Measurements from ENCODE around the gene AKIP1. TPM values are rescaled to one million over a fixed set of nuclear protein-coding genes. Genes with fewer than 3 reads are reported as not detected.
"Not testable (repeated sequence)": the region's sequence is repeated elsewhere in the genome, so short reads cannot be mapped to it uniquely, and the experiment has no call there.

AKIP1 gene
- polyA plus RNA-seq, 1 experiment = 39.4 TPM

DNA sequence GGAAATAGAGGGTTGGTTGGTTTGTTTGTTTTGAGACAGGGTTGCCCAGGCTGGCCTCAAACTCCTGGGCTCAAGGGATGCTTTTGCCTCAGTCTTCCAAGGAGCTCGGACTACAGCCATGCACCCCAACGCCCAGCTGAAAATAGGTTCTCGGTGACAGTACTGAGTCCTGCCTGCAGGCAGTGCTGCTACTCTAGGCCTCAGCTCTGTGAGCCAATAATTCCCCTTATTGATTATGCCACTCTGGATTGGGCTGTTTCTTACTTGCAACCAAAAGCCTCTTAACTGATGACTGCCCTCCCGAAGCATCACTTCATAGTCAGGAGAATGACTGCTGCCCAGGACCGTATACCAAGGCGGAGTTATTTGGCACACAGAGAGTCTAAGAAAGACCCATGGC is 22.9 kb downstream of the AKIP1 start:
- ChIA-PET POLR2A (interaction anchor here (0.6 kb wide), 1 partner anchor 120 kb away, joined by 8 read pairs; no protein-coding TSS in a partner anchor), CTCF (interaction anchor here (0.8 to 1.6 kb wide), 2 partner anchors 12 to 14 kb away, joined by 3 read pairs; no protein-coding TSS in a partner anchor)
- no peak for TF ChIP-seq CTCF (IDR thresholded peaks at IDR 0.05; ENCODE audit: insufficient read depth, low read depth, low read length)

DNA sequence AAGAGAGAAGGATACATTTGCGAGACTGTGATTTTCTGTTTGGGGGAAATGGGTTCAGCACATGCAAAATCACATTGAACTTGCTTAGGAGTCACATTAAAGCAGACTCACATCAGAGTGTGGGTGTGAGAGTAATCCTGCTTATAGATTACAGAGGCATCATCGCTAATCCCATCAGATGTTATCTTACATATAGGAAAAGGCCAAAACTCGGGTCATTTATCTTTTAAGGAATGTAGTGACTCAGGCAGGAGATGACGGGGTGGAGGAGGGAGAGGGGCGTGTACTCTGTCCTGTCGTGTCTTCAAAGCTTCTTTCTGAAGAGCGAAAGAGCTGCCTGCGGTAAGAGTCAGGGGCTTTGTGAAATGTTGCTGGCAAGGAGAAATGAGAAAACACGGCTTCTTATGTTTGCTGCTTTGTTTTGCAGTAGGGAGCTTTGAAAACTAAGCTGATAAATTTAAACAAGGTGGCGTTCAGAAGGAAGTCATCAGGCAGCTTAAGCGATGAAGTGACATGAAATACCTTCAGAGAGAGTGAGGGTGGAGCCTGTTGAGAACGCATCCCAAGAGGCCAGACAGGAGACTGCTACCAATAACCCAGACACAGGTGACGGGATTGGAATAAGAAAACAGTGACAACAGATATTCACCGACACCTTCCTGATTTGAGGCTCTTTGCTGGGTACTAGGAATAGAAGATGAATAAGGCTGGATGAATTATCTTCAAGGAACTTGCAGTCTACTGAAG is 23.9 kb downstream of the AKIP1 start:
- peak; percentile 31 for DNase-seq (ENCODE audit: low read depth)
- no peak overlapping the region for H3K4me3 ChIP-seq (ENCODE audit: low read depth, low read length)
- no peaks in the 10 kb centered on the region for H3K27me3 ChIP-seq (ENCODE audit: control insufficient read depth, insufficient read depth, low read length)
- CTCF ChIA-PET = interaction anchor here (1.2 to 1.6 kb wide), 4 partner anchors 9 to 25 kb away, joined by 3 to 6 read pairs (median 4); no protein-coding TSS in a partner anchor
- H3K36me3 ChIP-seq (ENCODE audit: control insufficient read depth, insufficient read depth, low read length) = no peaks in the 10 kb centered on the region
- POLR2A ChIA-PET = no interaction called here
- TF ChIP-seq CTCF (IDR thresholded peaks at IDR 0.05; ENCODE audit: insufficient read depth, low read depth, low read length) = no peak

More for the DNA sequence above, 22.9 kb downstream of the AKIP1 start:
- Histone ChIP-seq H3K4me3 (ENCODE audit: low read depth, low read length) (no peak overlapping the region), H3K36me3 (ENCODE audit: control insufficient read depth, insufficient read depth, low read length) (no peaks in the 10 kb centered on the region), H3K27me3 (ENCODE audit: control insufficient read depth, insufficient read depth, low read length) (no peaks in the 10 kb centered on the region)
- no peak for DNase-seq (ENCODE audit: low read depth)

DNA sequence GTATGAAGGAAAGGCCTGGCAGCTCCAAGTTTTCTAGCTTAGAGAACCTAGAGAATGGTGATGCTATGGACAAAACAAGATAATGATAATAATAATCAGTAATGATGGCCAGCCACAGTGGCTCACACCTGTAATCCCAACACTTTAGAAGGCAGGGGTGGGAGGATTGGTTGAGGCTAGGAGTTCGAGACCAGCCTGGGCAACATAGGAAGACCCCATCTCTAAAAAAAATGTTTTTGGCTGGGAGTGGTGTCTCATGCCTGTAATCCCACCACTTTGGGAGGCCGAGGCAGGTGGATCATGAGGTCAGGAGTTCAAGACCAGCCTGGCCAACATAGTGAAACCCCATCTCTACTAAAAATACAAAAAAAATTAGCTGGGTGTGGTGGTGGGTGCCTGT is 24.8 kb downstream of the AKIP1 start:
- H3K27me3 ChIP-seq (ENCODE audit: control insufficient read depth, insufficient read depth, low read length); H3K36me3 ChIP-seq (ENCODE audit: control insufficient read depth, insufficient read depth, low read length); H3K4me3 ChIP-seq (ENCODE audit: low read depth, low read length); POLR2A ChIA-PET; DNase-seq (ENCODE audit: low read depth): not testable (repeated sequence)
- CTCF ChIA-PET = interaction anchor here (1.2 to 1.4 kb wide), 3 partner anchors 10 to 24 kb away, joined by 3 to 6 read pairs (median 5); no protein-coding TSS in a partner anchor

DNA sequence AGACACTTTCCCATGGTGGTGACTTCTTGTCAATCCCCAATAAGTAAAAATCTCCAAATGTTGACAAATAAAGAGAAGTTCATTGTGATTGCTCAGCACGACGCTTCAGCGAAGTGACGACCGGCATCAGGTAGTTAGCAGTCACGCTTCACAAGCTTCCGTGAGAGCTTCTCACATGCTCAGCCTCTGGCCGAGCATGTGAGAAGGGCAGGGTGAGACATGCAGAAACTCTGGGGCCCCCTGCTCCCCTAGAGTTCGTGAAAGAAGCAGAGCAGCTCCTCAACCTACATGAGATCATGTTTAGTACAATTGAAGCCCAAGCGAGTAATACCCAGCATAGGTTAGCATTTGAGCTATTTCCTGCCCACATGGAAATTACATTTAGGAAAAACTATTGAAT is 26.2 kb downstream of the AKIP1 start:
- ChIA-PET CTCF (interaction anchor here (0.9 kb wide), 1 partner anchor 11 kb away, joined by 3 read pairs; no protein-coding TSS in a partner anchor), POLR2A (no interaction called here)
- Histone ChIP-seq H3K36me3 (ENCODE audit: control insufficient read depth, insufficient read depth, low read length) (no peaks in the 10 kb centered on the region), H3K27me3 (ENCODE audit: control insufficient read depth, insufficient read depth, low read length) (no peaks in the 10 kb centered on the region), H3K4me3 (ENCODE audit: low read depth, low read length) (no peak overlapping the region)
- TF ChIP-seq CTCF (IDR thresholded peaks at IDR 0.05; ENCODE audit: insufficient read depth, low read depth, low read length) = no peak
- no peak for DNase-seq (ENCODE audit: low read depth)

- CTCF ChIA-PET = interaction anchor here (0.9 kb wide), 1 partner anchor 12 kb away, joined by 3 read pairs; no protein-coding TSS in a partner anchor
- Histone ChIP-seq H3K36me3 (ENCODE audit: control insufficient read depth, insufficient read depth, low read length) (no peaks in the 10 kb centered on the region), H3K27me3 (ENCODE audit: control insufficient read depth, insufficient read depth, low read length) (no peaks in the 10 kb centered on the region), H3K4me3 (ENCODE audit: low read depth, low read length) (no peak overlapping the region)
- POLR2A ChIA-PET = interaction anchor here (0.5 kb wide), 1 partner anchor 31 kb away, joined by 14 read pairs; no protein-coding TSS in a partner anchor
- no peak for DNase-seq (ENCODE audit: low read depth)
- TF ChIP-seq CTCF (IDR thresholded peaks at IDR 0.05; ENCODE audit: insufficient read depth, low read depth, low read length) = no peak
Observed at GRCh38 chr11:8937659-8938058, 26.7 kb downstream of the AKIP1 start.
